HepG2 (cell line): ENCODE results near the gene CLCA4. TPM values are rescaled to one million over a fixed set of nuclear protein-coding genes. Genes with fewer than 3 reads are reported as not detected.
A peak's percentile ranks its signal among the peaks of the same experiment; 100 is the strongest.

ENCODE experiments used
- ATAC-seq: fragments of 200-7000 bp; cut with Tn5 transposase; 3 replicates; pipeline ENCODE4 v1.9.1; 2020; ENCODE audit warnings: mild to moderate bottlenecking, moderate library complexity
- BruUV-seq: library from RNA; stranded (reverse); fragments of 400-500 nt; replicated peaks from 2 replicates; lab custom pipeline; 2021; lab: Mats Ljungman, UMichigan
- CTCF ChIA-PET: fragments of 300-600 bp; formaldehyde crosslinking; extraction: SDS; loops from one replicate; lab custom pipeline; 2021; ENCODE audit warnings: low total read pairs, inconsistent platforms, low intra/inter-chr PET ratio; lab: Yijun Ruan, JAX
- POLR2A ChIA-PET: fragments of 350-600 bp; sonication (Branson Sonifier 250); formaldehyde crosslinking; loops from one replicate; lab custom pipeline; 2020; ENCODE audit warnings: antibody characterized with exemption, inconsistent platforms; lab: Yijun Ruan, JAX
- DNase-seq: peaks from one replicate; pipeline ENCODE4 v3.0.0-alpha.2; 2015; ENCODE audit warnings: low spot score
- FAIRE-seq: peaks from 3 replicates; lab custom pipeline; 2011; peaks lifted over from hg19 to GRCh38; lab: Jason Lieb, UNC
- H2AFZ ChIP-seq: one replicate; pipeline ENCODE4 v1.6.1; 2011; ENCODE audit warnings: low read length, inconsistent platforms
- H3K27ac ChIP-seq: fragments of 300-600 bp; 3 replicates; pipeline ENCODE4 v1.8.0; 2011; ENCODE audit warnings: mixed run types, mild to moderate bottlenecking, mixed read lengths, low read length, inconsistent platforms; ENCODE audit not compliant: insufficient read depth; ENCODE audit errors: extremely low read length
- H3K27me3 ChIP-seq, 2 experiments: fragments of 200-600 bp in 1 of 2; 2 replicates in 1 of 2; 3 replicates in 1 of 2; pipeline versions ENCODE4 v1.6.0 to v1.8.0; 2011; ENCODE audit warnings: low read length in 2 of 2, mild to moderate bottlenecking in 2 of 2, moderate library complexity in 2 of 2, inconsistent platforms in 1 of 2; ENCODE audit not compliant: insufficient read depth in 2 of 2, control insufficient read depth in 1 of 2
- H3K36me3 ChIP-seq, 2 experiments: fragments of 200-600 bp in 1 of 2; replicated peaks in 1 of 2; 2 replicates in 1 of 2; 3 replicates in 1 of 2; pipeline versions ENCODE4 v1.5.1 to v1.8.0; 2011; ENCODE audit warnings: low read length in 2 of 2, inconsistent platforms in 1 of 2; ENCODE audit not compliant: insufficient read depth in 2 of 2, control insufficient read depth in 1 of 2
- H3K4me1 ChIP-seq: 2 replicates; pipeline ENCODE4 v1.5.1; 2012; ENCODE audit warnings: low read length, inconsistent platforms; ENCODE audit not compliant: insufficient read depth
- H3K4me2 ChIP-seq: 2 replicates; pipeline ENCODE4 v1.6.0; 2011; ENCODE audit warnings: low read depth, low read length, inconsistent platforms
- H3K4me3 ChIP-seq, 3 experiments: fragments of 200-600 bp in 1 of 3; sonication (generic), shearing (Covaris generic) in 1 of 3; replicated peaks in 1 of 3; 2 replicates each; pipeline ENCODE4 v1.5.1; 2011 to 2016; ENCODE audit warnings: low read length in 3 of 3, inconsistent platforms in 2 of 3, low read depth in 2 of 3, mild to moderate bottlenecking in 2 of 3, control low read depth in 1 of 3, mixed read lengths in 1 of 3; ENCODE audit not compliant: insufficient read depth in 1 of 3
- H3K79me2 ChIP-seq: one replicate; pipeline ENCODE4 v1.6.1; 2011; ENCODE audit warnings: low read length, inconsistent platforms; ENCODE audit not compliant: insufficient read depth
- H3K9ac ChIP-seq: 2 replicates; pipeline ENCODE4 v1.6.0; 2011; ENCODE audit warnings: mild to moderate bottlenecking, low read depth, low read length, inconsistent platforms; ENCODE audit not compliant: insufficient read depth
- H3K9me3 ChIP-seq: 2 replicates; pipeline ENCODE4 v1.5.1; 2012; ENCODE audit warnings: mild to moderate bottlenecking, low read length
- H4K20me1 ChIP-seq: 2 replicates; pipeline ENCODE4 v1.6.0; 2011; ENCODE audit warnings: inconsistent platforms, mild to moderate bottlenecking, low read length, moderate library complexity; ENCODE audit not compliant: insufficient read depth
- ATF7 ChIP-seq, 2 experiments: fragments of 450-650 bp in 1 of 2; sonication (generic) in 1 of 2; formaldehyde crosslinking in 1 of 2; IDR thresholded peaks; 2 replicates each; pipeline versions ENCODE4 v1.4.0 to v1.6.1; 2016 to 2020; ENCODE audit warnings: antibody characterized with exemption in 1 of 2, mild to moderate bottlenecking in 1 of 2, missing genetic modification reagents in 1 of 2
- BRD4 ChIP-seq: sonication (generic); formaldehyde crosslinking; IDR thresholded peaks from 2 replicates; pipeline ENCODE4 v1.4.0; 2020; ENCODE audit warnings: missing genetic modification reagents
- CREB1 ChIP-seq, 2 experiments: fragments of 450-650 bp in 1 of 2; IDR thresholded peaks; 2 replicates each; pipeline ENCODE4 v1.6.1; 2016 to 2017; ENCODE audit warnings: control low read depth in 1 of 2, mild to moderate bottlenecking in 1 of 2, missing compliant biosample characterization in 1 of 2, missing genetic modification characterization in 1 of 2
- IRF9 ChIP-seq: sonication (generic); formaldehyde crosslinking; IDR thresholded peaks from 2 replicates; pipeline ENCODE4 v1.8.0; 2022; ENCODE audit warnings: missing genetic modification reagents, mild to moderate bottlenecking, borderline replicate concordance
- PHF8 ChIP-seq: sonication (generic); formaldehyde crosslinking; IDR thresholded peaks from 2 replicates; pipeline ENCODE4 v1.5.0; 2020; ENCODE audit warnings: missing genetic modification reagents
- ZBTB21 ChIP-seq: sonication (generic); formaldehyde crosslinking; IDR thresholded peaks from 2 replicates; pipeline ENCODE4 v1.4.0; 2020; ENCODE audit warnings: missing genetic modification reagents
- ZNF276 ChIP-seq: sonication (generic); formaldehyde crosslinking; IDR thresholded peaks from 2 replicates; pipeline ENCODE4 v1.4.0; 2020; ENCODE audit warnings: mild to moderate bottlenecking, low read depth, missing genetic modification reagents
- ZNF687 ChIP-seq: sonication (generic); formaldehyde crosslinking; IDR thresholded peaks from 2 replicates; pipeline ENCODE4 v1.5.1; 2020; ENCODE audit warnings: mild to moderate bottlenecking, missing genetic modification reagents, moderate library complexity
- WGBS: methylation state at CpG from one replicate; pipeline ENCODE4 v1.1.6; 2017; ENCODE audit warnings: low lambda C conversion rate; 5-methylcytosine and 5-hydroxymethylcytosine counted together
- in situ Hi-C: cut with HindIII; loops from 2 replicates; pipeline ENCODE4 v1.10.0; 2017; ENCODE audit warnings: low pct_unique_long_range_greater_than_20kb; ENCODE audit not compliant: extremely low pct_ligation_motif_present
- intact Hi-C: fragments of 100-400 bp; cut with micrococcal nuclease; formaldehyde crosslinking; loops from one replicate; pipeline ENCODE4 v1.10.0; 2022; ENCODE audit not compliant: unreplicated experiment
- polyA plus RNA-seq, 8 experiments: library from polyadenylated mRNA; depleted of rRNA in 3 of 8; stranded (reverse) in 7 of 8; unstranded in 1 of 8; fragments of >200 nt; fragmentation: Illumina TruSeq in 4 of 8; extraction: Trizol in 4 of 8; gene quantifications; 2 replicates each; pipeline versions ENCODE4 v1.2.1 to v1.2.3, GENCODE V29; 2011 to 2016; ENCODE audit warnings: low read depth in 4 of 8, missing spikeins in 1 of 8, mixed read lengths in 1 of 8; ENCODE audit not compliant: insufficient read depth in 1 of 8
- total RNA-seq, 5 experiments: library from RNA; depleted of rRNA; stranded (reverse); fragments of >200 nt; fragmentation: Illumina TruSeq; extraction: Trizol; gene quantifications; 2 replicates each; pipeline ENCODE4 v1.2.3, GENCODE V29; 2016; ENCODE audit warnings: low read depth in 1 of 5

CLCA4 gene
- total and polyA plus RNA-seq, 2 of the 13 experiments (the other 11 are each of a cell fraction or from before 2014, with no cell fraction given): not detected

GRCh38 chr1:86521522-86521891 is 25.4 kb upstream of the CLCA4 start:
- no peaks in the 10 kb centered on the region; a peak in 1 of 5 replicates for H3K27me3 ChIP-seq
- H3K4me3 ChIP-seq: no peak overlapping the region
- no peak for DNase-seq
- H3K9ac ChIP-seq: no peak overlapping the region
- CTCF ChIA-PET: no interaction called here
- BruUV-seq: no TSS peak
- no peaks in the 10 kb centered on the region for H3K4me1 ChIP-seq
- in situ Hi-C loops: loop anchor here (25.0 kb wide), 1 partner anchor 166 kb away; no protein-coding TSS in a partner anchor
- no peaks in the 10 kb centered on the region for H4K20me1 ChIP-seq
- no peak for FAIRE-seq
- H3K36me3 ChIP-seq: no peaks in the 10 kb centered on the region
- H2AFZ ChIP-seq: no peak overlapping the region
- TF ChIP-seq IRF9 (CRISPR knock-in tag): no peak
- TF ChIP-seq PHF8 (CRISPR knock-in tag): no peak
- peak; percentile 45; the same call in 1 of the 2 replicates for TF ChIP-seq ATF7 (IDR thresholded peaks at IDR 0.05)
- TF ChIP-seq ATF7 (CRISPR knock-in tag; IDR thresholded peaks at IDR 0.05): no peak
- 0% methylated on average over 2 of the region's 2 CpGs for WGBS
- no peaks in the 10 kb centered on the region for H3K9me3 ChIP-seq
- no peaks in the 10 kb centered on the region for H3K79me2 ChIP-seq
- H3K4me2 ChIP-seq: no peak overlapping the region
- no peak overlapping the region for H3K27ac ChIP-seq
- no peak for ATAC-seq
- intact Hi-C loops: no loop called here
- POLR2A ChIA-PET: no interaction called here

- Histone ChIP-seq H3K27ac (no peak overlapping the region), H3K4me1 (no peaks in the 10 kb centered on the region), H2AFZ (no peak overlapping the region), H3K27me3 (no peaks in the 10 kb centered on the region; a peak in 1 of 5 replicates), H3K4me3 (no peak overlapping the region), H3K36me3 (no peaks in the 10 kb centered on the region), H3K79me2 (no peaks in the 10 kb centered on the region), H3K9ac (no peak overlapping the region), H3K4me2 (no peak overlapping the region), H4K20me1 (no peaks in the 10 kb centered on the region), H3K9me3 (no peaks in the 10 kb centered on the region)
- ChIA-PET CTCF (no interaction called here), POLR2A (no interaction called here)
- BruUV-seq: no TSS peak
- DNase-seq: no peak
- 0% methylated on average over 3 of the region's 3 CpGs for WGBS
- FAIRE-seq: no peak
- intact Hi-C loops (no loop called here), in situ Hi-C loops (loop anchor here (25.0 kb wide), 1 partner anchor 165 kb away; no protein-coding TSS in a partner anchor)
- no peak for ATAC-seq
- TF ChIP-seq ZNF687 (CRISPR knock-in tag) (no peak), CREB1 (IDR thresholded peaks at IDR 0.05) (no peak), CREB1 (CRISPR knock-in tag; IDR thresholded peaks at IDR 0.05) (no peak), ZBTB21 (CRISPR knock-in tag) (no peak), BRD4 (CRISPR knock-in tag) (no peak), ZNF276 (CRISPR knock-in tag) (no peak)
Observed at GRCh38 chr1:86522240-86522639, 24.6 kb upstream of the CLCA4 start.
